GM19193 (cell line): ENCODE measurements around the gene KLF2.

Experiments used
- POLR2A ChIP-seq: IDR thresholded peaks from 4 replicates; pipeline ENCODE4 v1.6.1; 2011; ENCODE audit not compliant: insufficient read depth, insufficient read length; ENCODE audit errors: extremely low read depth

KLF2 gene

DNA sequence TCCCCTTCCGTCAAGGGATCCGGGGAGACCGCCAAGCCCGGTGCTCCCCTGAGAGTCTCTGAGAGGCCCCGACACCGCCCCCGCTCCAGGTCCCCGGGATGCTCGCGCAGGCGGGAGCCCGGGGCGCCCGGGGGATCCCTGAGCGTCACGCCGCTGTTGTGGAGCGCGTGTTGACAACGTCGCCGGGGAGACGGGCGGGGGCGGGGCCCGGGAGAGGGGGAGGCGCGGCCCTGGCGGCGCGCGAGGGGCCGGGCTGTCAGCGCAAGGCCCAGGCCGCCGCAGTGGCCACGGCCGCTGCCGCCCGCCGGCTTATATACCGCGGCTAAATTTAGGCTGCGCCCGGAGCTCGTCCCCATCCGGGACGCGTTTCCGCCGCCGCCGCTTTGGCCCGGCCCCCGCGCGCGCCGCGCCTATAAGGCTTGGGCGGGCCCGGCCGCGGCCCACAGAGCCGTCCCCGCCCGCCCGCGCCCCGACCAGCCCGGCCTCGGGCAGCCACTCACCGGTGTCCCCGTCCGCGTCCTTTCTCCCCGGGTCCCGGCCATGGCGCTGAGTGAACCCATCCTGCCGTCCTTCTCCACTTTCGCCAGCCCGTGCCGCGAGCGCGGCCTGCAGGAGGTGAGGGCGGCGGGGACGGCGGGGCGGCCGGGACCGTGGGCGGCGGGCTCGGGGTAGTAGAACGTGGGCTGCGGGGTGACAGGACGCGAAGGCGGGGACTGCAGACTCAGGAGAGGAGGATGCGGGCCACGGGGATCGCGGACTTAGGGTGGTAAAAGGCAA, at the start of gene KLF2:
Gene KLF2 (plus strand): TSS at position 443 of the 777 bp plus-strand sequence. CDS start 98 bp downstream, at position 541.
- TF ChIP-seq POLR2A = peak; percentile 88

DNA sequence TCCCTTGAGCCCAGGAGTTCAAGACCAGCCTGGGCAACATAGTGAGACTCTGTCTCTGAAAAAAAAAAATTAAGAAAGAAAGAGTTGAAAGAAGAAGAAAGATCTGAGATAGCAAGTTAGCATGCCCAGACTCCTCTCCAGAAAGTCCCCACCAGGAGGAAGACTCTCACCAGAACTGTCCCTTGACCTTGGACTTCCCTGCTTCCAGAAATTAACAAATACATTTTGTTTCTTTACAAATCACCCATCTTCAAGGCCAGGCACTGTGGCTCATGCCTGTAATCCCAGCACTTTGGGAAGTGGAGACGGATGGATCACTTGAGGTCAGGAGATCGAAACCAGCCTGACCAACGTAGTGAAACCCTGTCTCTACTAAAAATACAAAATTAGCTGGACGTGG, 44.3 kb upstream of the KLF2 start:
- no peak for TF ChIP-seq POLR2A

DNA sequence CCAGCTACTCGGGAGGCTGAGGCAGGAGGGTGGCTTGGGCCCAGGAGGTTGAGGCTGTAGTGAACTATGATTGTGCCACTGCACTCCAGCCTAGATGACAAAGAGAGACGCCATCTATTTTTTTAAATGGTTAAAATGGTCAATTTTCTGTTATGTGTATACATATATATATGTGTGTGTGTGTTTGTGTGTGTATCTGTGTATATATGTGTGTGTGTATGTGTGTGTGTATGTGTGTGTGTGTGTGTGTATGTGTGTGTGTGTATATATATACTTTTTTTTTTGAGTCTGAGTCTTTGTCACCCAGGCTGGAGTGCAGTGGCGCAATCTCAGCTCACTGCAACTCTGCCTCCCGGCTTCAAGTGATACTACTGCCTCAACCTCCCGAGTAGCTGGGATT, 42.9 kb upstream of the KLF2 start:
- no peak for TF ChIP-seq POLR2A

DNA sequence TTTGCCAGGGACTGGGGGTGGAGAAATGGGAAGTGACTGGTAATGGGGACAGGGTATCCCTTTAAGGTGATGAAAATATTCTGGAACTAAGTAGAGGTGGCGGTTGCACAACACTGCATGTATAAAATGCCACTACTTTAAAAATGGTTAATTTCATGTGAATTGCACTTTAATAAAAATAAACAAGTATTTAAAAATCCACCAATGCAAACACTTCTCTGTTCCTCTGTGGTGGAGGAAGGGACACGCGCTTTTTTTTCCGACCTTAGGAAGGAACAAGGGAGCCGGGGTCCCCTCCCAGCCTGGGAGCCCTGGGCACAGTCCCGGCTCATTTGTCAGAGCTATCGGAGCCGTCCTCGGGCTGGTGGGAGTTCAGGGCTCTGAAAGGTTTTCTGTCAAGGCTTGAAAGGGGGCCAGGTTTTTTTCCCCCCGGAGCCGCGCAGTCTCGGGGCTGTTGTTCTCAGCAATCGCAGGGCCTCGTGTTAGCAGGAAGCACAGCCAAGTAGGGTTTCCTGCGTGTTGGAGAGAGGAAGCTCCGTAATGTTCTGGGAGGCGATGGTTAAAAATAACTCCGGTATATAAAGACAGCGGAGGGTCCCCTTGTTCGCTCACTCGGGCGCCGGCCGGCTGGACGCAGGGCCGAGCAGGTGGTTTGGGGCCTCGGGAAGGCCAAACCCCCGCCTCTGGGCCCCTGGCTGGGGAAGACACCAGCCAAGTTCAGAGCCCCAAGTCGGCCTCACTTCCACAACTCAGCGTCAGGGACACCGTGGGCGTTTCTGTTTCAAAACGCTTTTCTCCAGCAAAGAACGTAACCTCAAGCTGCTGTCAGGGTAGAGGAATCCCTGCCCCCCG, 41.2 kb upstream of the KLF2 start:
- no peak for TF ChIP-seq POLR2A

DNA sequence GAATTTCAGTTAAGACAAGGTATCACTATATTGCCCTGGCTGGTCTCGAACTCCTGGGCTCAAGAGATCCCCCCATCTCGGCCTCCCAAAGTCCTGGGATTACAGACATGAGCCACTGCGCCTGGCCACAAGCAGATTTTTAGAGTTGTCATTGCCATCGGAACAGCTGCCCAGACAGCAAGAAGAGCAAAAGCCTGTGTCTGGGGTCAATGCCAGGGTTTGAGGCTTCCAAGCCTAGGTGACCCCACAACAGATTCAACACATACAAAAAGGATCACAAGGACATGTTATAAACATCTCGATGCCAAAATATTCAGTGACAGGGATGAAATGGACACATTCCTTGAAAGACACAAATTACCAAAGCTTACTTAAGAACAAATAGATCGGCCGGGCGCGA, 40.1 kb upstream of the KLF2 start:
- TF ChIP-seq POLR2A = no peak

DNA sequence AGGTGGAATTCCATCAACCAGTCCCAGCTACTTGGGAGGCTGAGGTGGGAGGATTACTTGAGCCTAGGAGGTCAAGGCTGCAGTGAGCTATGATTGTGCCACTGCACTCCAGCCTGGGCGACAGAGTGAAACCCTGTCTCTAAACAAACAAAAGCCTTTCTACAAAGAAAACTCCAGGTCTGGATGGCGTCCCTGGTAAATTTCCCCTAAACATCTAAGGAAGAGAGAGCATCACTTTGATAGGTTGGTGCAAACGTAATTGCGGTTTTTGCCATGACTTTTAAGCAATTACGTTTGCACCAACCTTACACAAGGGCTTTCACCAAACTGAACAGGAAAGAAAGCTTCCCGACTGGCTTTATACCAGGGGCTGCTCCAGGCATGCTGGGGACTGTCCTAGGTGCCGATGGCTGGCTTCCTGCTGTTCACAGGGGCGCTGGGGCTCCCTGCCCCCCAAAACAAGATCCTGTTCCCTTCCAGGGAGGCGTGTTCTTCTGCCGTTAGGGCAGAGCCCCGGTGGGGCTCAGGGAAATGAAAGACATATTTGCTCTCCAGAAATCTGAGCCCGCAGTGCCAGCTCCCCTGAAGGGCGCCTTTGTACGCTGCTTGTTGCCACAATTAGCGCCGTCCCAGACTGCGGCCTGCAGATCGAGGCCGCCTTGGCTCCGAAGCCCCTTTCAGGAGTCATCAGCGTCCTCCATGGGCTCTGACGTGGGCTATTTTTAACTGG, 38.7 kb upstream of the KLF2 start:
- TF ChIP-seq POLR2A = no peak

DNA sequence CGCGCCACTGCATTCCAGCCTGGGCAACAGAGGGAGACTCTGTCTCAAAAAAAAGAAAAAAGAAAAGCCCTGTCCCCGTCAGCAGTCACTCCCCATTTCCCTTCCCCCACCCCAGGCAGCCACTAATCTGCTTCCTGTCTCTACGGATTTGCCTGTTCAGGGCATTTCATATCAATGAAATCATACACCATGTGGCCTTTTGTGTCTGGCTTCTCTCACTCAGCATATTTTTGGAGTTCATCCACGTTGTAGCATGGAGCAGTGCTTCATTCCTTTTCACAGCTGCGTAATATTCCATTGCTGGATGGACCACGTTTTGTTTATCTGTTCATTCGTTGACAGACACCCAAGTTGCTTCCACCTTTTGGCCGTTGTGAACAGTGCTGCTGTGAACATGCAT, 36.1 kb upstream of the KLF2 start:
- TF ChIP-seq POLR2A = no peak

DNA sequence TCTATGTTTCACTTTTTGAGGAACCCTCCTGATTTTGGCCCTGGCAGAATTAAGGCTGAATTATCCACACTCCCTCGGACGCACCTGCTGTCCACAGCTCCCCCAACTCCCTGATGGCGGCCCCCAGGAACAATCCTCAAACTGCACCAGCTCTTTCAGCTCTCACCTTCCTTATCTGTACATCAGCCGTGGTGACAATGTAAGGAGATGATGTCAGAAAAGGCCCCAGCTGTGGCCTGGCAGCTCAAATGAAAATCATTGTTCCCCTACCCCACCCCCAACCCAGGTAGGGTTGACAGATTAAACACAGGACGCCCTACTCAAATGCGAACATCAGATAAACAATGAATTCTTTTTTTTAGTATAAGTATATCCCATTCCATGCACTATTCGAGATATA, 35.0 kb upstream of the KLF2 start:
- no peak for TF ChIP-seq POLR2A

DNA sequence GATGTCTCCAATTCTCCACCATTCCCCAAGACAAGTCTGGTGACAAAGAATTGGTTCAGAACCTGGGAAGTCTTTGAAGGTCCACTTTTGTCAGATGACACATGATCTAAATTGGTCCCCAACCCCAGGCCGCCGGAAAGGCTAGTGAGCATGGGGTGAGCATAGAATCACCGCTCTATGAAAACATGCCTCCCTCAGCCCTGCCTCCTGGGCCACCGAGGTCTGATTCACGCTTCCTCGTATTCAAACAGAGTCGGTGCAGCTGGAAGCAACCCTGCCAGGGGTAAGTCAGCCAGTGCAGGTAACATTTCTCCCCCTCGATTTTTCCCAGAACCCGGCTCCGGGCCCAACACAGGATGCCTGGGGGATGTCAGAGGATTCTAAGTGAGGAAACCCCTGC, 33.9 kb upstream of the KLF2 start:
- TF ChIP-seq POLR2A = no peak

DNA sequence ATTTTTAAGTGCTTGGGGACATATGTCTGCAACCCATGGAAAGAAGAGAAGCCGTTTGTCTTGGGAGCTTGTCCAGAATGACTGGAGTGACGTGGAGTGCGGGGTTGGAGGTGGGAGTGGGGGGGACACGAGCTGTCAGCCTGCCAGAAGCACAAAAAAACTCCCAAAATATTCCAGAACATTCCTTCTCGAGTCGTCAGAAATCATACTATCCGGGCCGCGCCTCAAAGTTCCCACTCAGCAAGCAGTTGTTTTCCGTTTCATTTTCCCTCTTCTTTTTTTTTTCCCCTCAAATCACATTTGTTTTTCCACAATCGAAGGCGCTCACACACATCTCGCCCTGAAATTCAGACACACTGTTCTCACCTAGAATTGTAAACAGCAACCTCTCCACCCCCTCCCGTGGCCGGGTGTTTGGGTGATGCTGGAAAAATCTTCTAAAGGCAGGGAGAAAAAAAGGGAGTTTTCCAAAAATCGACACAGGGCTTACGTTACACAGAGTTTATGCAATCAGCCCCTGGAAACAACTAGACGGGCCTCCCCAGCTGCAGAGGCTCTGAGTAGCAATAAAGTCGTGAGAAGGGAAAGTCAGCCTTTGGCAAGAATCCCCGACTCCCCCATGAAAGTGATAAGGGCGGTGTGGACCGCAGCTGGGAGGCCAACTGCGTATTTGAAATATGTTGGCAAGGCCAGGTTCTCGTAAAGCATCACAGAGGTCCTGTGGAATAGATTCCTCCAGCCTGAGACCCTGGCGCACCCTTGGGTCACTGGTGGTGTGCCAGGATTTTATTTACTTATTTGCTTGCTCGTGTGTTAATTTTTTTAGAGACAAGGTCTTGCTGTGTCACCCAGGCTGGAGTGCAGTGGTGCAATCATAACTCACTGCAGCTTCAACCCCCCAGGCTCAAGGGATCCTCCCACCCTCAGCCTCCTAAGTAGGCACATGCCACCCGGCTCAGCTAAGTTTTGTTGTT, 31.2 kb upstream of the KLF2 start:
- TF ChIP-seq POLR2A = no peak

DNA sequence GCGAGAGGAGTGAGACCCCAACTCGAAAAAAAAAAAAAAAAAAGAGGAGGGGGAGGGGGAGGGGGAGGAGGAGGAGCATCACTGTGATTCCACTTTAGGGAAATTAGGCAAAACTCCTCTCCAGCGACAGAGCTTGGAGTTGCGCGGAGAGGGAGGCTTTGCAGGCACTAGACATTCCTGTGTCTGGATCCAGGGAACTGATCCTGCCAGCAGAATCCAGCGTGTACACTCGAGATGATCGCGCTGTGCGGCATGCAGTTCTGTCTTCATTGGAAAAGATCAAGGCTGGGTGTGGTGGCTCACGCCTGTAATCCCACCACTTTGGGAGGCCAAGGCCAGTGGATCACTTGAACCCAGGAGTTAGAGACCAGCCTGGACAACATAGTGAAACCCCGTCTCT, 29.6 kb upstream of the KLF2 start:
- no peak for TF ChIP-seq POLR2A

DNA sequence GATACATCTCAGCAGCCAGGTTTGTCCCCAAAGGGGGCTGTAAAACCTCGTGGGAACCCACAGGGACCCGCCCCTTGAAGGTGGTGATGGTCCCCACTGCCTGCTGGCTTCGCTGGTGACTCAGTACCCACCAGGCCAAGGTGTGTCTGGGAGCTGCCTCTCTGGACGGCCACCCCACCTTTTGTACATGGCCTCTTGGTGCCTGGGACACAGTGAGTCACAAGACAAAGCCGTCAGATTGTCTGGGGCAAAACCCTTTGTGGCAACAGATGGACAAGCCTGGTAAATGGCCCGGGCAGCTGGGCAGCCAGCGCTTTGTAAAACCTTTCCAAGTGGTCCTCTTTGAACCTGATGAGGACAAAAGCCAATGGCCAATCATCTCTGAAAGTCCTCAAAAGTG, 27.9 kb upstream of the KLF2 start:
- no peak for TF ChIP-seq POLR2A

DNA sequence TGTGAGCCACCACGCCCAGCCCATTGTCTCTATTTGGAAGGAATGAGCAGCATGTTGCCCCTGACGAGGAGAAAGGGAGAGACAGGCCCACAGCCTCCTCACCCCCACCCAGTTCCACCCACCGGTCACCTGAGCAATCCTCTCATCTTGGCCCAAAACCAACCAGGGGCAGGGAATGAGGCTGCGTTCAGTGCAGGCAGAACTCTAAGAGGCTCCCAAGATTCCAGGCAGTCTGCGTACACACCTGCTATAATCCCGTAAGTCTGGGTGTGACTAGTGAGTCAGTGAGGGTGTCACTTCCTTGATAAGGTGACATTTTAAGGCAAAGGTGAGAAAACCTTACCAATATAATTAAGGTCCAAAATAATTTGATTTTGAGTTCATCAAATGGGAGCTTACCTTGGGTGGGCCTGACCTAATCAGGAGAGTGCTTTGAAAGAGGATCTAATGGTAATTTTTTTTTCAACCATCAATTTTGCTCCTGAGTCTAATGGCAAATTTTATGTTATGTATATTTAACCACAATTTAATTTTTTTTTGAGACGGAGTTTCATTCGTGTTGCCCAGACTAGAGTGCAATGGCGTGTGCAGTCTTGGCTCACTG, 26.9 kb upstream of the KLF2 start:
- no peak for TF ChIP-seq POLR2A

DNA sequence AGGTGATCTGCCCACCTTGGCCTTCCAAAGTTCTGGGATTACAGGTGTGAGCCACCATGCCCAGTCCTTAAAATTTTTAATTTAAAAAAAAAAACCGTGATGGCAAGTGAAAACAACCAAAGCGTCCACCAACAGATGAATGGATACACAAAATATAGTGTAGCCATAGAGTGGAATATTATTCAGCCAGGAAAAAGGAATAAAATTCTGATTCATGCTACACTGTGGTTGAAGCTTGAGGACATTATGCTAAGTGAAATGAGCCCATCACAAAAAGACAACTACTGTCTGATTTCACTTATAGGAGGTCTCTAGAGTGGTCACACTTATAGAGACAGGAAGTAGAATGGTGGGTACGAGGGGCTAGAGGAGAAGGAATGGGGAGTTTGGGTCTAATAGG, 26.3 kb upstream of the KLF2 start:
- TF ChIP-seq POLR2A = no peak
